Activated gamma-delta T cell treated with anti-CD3 and anti-CD28 coated beads, Interleukin-2, amount 50 U/mL, for 16 hours (primary cell): ENCODE measurements around the gene ALK.

ENCODE experiments used
- DNase-seq: peaks from one replicate; pipeline ENCODE4 v3.0.0-alpha.2; 2020; ENCODE audit warnings: low read depth

ALK gene

DNA sequence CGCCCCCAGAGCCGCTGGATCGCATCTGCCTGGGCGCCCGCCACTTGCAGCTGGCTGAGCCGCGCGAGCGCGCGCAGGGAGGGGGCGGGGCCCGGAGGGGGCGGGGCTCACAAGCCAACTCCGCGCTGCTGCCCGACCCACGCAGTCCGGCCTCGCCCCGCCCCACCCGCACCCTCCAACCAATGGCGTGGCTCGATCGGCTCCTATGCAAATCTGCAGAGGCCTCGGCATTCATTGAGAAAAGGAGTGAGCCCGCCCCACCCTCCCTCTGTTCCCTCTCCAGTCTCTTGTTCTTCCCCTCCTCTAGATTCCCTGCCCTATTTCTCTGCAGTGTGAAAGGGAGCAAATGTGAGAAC lies at the start of gene ALK:
TSS of gene ALK (minus strand) at position 27 of the 356 bp plus-strand sequence. CDS start 927 bp downstream, outside the sequence.
- peak; percentile 12 for DNase-seq

DNA sequence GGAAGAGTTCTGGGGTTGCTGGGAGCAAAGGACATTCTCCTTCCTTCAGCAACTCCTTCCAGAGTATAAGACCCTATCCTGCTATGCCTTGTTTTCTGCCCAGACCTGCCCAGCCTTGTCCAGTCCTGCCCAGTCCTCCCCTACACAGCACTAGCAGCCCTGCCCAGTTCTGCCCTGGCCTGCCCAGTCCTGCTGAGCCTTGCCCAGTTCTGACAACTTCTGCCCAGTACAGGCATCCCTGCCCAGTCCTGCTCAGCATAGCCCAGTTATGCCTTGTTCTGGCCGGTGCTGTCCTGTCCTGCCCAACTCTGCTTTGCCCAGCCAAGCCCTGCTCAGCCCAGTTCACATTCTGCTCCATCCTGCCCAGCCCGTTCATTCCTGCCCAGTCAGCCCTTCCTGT lies 44.9 kb upstream of the ALK start:
- DNase-seq, result no peak

DNA sequence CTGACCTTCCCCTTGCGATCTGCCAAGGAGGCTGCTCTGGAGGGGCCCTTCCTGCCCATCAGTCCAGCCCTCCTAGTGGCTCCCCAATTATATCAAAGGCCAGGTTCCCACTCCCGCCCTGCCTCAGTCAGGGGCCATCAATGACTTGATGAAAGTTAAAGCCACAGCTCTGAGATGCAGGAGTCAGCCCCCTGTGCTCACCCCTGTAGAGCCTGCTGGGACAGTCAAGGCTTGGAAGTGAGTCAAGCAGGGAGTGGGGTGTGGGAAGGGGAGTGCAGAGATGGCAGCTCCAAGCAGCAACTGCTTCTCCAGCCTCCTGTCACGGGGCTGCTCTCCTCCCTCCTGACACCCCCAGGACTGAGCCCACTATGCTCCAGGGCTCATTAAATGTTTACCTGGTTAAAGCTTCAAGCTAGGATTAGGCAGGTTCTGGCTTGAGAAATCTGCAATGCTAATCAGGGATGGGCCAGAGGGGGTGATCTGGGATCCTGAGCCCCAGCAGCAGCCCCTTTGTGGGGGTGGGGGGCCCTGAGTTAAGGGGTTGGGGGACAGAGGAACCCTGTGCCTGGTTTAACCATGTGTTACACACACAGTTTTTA lies 42.7 kb upstream of the ALK start:
- no peak for DNase-seq

DNA sequence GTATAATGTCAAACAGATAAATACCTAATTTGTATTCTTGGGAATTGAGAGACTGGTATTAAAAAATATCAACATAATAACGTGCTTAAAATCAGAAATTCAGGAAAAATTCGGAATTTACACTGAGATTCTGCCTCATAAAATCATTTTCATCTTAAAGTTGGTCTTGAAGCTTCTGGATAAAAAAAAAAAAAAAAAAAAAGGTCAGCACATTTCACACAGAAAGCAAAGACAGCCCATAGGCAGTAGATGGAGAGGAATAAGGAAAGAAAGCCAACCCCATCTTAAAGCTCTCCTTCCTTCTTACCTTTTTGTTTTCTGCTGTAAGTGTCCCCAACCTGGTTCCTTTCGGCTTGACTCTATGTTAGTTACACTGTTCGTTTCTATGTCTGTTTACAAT lies 41.5 kb upstream of the ALK start:
- no peak for DNase-seq

DNA sequence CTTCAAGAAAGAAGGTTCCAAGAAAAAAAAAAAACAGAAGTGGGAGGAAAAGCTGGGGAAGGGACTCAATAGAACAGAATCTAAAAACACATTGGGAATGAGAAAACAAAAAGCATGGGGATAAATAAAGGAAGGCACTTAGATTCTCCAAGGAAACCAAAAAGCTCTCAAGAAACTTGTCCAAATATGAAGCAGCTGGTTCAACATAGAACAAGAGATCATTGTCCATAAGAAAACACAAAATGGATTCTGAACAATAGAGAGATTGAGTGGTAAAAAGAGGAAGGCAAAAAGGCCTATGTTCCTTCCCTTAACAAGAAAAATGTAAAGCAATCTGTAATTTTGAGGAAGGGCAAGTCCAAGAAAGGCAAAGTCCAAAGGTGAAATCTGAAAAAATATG lies 32.9 kb upstream of the ALK start:
- no peak for DNase-seq

DNA sequence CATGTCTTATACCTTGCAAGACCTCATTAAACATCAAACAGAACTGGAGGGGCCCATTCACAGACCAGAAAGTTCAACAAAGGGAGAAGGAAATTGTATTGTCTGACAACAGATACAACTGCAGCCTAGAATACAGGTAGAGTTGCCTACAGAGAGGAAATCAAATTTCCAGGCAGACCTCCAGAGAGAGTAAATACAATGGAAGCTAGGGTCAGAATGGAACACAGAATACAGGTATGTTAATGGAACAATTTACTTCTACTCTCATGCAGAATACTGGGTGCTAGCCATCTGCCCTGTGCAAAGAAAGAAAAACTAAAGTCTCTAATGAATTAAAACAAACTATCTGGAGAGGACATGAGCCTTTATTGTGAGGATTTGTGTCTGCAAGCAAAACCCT lies 31.6 kb upstream of the ALK start:
- no peak for DNase-seq

DNA sequence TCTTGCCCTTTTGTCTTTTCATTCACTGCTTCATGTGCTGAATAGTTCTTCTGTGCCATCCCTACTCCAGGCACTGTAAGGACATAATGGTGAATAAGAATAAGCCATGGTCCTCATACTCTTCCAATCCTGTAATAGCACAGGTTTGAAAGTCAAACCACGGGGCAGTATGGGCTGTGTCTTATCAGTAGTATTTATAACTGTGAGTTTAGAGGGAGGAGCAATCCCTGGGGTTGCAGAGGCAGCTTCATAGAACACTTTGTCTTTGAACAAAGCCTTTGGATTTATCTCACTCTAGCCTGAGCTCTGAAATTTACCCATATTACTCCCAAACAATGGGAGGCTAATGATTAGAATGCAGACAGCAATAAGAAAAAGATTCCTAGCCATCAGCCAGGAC lies 30.2 kb upstream of the ALK start:
- DNase-seq, result no peak

DNA sequence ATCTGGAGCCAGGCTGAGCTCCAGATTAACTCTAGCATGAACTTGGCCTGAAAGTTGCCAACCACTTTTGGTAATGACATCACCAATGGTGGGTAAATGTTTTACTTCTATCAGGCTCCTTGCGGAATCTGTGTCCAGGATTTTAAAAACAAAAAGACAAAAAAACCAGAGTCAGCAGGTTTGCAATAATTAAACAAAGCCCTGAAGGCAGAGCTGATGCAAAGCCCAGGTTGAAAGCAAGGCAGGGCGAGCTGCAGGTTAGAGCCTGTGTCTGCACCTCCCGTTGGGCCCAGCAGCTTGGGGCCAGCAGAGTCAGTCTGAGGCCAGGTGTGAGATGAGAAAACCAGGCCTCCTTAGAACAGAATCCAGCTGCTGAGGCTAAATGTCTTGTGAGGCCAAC lies 29.1 kb upstream of the ALK start:
- DNase-seq, result no peak

DNA sequence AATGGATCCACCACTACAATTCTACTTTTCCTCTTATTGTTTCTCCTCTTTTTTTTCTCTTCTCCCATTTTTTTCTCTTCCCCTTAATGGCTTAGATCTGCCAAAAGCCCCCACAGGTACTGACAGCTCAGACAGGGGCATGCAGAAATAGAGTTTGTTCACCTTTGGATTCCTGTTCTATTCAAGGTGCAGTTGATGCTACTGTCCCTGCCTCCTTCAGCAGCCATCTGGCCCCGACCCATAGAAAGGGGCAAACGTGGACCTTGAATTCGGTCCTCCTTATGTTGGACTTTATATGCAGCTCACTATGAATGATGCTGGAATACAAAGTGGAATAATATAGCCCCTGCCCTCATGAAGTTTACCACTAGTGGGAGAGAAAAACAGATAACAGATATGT lies 27.7 kb upstream of the ALK start:
- no peak for DNase-seq

DNA sequence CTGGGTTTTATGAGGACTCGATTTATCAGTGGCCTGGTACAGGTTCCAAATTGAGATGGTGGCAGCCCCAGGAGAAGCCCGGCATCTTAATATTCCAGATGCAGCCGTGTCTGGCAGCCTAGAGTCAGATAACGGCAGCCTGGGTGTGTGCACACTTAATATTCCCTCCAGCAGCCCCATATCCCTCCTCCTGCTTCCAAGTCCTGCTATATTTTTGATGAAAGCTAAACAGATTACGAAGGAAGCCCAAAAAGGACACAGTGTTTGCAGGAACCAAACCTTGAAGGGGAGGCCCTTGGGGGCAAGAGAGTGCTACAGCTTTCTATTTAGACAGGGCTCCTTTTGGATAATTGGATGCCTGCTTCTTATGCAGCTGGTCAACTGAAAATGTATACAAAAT lies 25.1 kb upstream of the ALK start:
- DNase-seq, result no peak

DNA sequence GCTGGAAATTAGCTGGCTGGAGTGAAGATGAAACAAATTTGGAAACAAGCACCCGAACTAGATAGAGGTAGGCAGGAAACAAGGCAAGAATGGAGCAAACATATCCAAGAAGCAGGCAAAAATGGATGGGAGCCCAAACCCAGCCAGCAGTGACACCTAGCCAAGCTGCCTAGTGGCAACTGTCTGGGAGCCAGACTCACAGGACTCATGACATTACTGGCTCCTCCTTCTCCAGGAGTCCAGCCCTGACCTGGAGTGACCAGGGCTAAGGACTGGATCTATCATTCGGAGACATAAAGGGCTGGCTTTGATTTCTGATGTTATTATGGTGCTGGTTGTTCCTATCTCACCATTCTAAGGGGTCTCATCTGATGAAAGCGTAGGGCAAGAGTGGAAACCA lies 21.3 kb upstream of the ALK start:
- no peak for DNase-seq

DNA sequence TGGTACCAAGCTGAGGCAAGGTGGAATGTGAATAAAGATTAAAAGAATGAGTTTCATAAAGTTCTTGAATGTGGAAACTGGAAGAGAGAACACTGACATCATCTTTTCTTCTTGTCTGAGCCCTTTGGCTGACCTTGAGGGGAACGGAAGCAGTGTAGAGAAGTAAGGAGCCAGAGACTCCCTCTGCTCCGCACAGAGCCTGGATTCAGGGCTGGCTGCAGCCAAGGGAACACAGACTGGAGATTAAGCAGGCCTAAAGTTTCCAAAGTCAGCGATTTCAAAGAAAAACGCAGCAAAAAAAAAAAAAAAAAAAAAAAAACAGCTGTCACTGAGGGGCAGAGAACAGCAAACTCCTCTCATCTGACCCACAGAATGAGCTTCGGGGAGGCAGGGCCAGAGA lies 19.3 kb upstream of the ALK start:
- DNase-seq, result no peak

DNA sequence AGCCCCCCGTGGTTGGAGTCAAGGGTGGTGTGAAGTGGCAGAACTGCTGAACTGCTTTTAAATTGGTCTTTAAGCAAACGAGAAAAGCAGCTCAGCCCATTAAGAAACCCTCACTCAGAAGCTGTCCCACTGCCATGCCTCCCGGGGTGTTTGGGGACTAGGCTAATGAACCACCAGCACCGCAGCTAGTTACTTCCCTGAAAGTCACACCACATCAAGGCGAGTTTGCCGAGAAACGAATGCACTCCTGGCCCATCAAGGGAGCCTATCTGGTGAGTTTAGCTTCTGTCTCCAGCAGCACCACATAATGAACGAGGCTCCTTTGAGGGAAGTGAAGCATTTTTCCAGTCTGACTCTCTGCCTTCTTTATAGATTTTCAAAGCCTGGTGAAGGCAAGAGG lies 14.6 kb upstream of the ALK start:
- DNase-seq, result no peak

DNA sequence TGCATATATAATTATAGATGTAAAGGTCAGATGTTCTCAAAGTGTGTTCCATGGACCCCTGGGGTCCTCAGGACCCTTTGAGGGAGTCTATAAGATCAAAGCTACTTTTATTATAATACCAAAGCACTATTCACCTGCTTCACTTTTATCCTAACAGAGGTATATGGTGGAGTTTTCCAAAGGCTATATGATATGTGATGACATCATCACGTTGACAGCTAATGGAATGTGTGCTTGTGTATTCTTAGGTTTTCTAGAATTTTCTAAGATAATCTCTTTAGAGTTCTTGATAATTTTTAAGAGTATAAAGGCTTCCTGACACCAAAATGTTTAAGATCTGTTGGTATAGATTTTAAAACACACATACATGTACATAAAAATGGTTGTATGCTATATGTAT lies 10.4 kb upstream of the ALK start:
- no peak for DNase-seq

DNA sequence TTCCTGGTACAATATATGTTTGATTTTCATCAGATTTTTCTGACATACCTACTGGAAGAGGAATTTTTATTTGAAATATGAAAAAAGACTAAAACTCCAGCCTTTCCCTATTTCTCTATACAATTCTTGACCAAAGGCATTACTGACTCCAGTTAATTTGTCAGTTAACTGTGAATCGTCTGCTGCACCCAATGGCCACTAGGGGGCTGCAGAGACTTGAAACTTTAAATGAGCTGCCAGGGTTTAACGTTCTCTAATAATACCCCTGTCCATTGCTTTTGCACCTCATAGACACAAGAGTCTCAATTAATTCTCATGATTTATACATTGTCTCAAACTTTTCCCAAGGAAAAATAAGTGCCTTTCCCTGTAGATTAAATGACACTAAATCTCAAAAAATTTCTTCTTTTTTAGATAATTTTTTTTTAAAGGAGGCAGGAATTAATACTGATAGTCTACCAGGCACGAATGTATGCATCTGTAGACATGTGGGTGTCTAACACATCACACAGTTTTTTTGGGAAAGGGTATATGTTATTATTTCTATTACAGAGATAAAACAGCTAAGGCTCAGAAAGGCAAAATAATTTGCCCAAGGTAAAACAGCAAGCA lies 1.8 kb upstream of the ALK start:
- DNase-seq, result peak; percentile 24

DNA sequence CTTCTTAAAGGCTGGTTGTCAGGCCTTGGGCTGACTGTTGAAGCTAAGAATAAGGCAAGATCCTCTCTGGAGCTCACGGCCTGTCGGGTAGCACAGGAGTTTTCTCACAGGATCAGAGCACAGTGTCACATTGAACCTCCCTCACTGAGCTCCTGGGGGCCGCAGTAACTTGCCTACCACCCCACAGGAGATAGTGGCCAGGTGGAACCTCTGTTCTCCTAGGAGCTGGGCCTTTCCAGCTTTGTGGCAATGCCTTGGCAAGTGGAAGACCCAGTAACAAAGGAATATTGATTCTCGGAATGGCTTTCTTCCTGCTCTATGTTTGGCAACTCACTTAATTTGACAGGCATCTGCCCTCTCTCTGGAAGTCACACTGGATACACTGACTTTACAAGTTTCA lies 1.2 kb upstream of the ALK start:
- no peak for DNase-seq

DNA sequence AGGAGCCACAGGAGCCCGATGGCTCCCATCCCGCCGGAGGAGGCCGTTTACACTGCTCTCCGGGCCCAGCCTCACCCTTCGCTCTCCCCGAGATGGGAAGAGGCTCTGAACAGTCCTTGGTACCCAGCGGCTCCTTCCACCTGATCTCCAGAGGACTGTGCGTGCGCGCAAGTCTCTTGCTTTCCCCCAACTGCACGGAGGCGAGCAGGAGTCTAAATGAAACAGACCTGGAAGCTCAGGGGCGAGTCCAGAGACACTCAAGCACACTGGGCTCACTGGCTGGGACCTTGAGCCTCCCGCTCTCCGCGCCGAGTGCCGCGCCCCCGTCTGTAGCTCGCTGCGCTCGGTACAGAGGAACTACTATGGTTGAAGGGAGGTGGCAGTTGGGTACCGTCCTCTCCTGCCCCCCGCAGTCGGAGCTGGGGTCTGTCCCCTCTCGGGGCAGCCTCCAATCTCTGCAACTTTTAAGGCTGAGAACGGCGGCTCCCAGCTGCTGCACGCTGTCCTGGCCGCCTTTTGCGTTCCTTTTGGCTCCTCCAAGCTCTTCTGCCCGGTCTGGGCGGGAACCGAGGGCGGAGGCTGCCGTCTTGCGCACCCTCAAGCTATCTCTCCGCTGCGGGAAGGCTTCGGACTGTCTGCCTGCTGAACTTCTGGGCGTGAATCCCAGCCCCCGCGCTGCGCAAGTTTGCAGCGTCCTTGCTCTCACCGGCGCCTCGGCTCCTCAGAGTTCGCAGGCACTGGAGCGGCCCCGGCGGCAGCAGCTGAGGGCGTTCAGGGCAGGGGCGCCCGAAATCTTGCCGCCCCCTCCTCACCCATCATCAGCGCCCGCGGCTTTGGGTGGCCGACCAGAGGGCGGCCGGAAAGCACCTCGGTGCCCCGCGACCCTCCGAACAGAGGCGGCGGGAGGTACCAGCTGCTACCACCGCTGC lies 491 bp downstream of the ALK start:
- no peak for DNase-seq

DNA sequence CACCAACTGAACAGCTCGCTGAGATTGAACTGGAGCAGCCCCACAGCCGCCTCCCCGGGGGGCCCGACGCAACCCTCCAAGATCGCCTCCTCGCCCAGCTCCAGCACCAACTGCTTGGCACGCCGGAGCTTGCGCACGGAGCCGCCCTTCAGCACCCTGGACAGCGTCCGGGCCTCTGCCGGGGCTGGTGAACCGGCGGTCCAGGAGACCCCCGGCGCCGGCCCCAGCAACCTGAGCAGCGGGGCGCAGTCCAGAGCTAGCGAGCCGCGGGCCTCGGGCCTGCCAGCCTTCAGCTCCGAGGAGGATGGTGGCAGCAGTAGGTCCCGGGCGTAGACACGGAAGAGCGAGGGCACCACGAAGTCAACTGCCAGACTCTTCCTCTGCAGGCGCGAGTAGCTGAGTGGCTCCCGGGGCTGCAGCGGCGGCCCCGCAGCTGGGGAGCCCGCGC lies 1.2 kb downstream of the ALK start:
- peak; percentile 2 for DNase-seq

DNA sequence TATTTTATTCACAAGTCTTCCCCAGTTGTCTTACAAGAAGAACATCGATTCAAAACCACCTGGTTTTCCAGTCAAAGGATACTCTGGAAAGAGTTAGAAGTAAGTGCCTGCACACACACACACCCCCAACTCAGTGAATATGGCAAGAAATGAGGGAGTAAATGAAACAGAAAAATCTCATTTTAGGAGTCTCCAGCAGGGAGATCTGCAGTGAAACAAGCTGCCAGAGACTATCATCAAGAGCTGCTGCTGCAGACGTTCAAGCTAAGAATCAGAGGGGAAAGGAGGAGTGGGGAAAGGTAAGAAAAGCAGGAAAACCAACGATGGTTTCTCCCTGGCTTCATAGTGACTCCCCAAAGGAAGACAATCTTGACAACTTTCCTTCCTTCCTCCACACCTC lies 2.4 kb downstream of the ALK start:
- no peak for DNase-seq

DNA sequence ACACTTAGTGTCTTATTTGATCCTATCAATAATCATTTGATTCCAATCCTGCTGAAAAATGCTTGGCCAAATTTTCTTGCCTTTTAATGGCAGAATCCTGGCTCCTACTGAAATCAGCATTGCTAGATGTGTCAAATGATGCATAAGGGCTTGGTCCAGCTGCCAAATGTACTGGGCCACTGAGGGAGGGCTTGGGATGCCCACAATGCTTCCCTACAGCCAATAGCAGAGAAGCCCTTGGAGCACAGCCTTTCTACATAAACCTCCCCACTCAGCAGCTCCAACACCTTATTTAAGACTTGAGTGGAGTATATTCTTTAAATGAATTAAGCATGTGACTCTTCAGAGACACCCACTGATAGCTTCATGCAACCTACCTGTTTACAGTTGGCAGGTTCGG lies 3.6 kb downstream of the ALK start:
- no peak for DNase-seq

DNA sequence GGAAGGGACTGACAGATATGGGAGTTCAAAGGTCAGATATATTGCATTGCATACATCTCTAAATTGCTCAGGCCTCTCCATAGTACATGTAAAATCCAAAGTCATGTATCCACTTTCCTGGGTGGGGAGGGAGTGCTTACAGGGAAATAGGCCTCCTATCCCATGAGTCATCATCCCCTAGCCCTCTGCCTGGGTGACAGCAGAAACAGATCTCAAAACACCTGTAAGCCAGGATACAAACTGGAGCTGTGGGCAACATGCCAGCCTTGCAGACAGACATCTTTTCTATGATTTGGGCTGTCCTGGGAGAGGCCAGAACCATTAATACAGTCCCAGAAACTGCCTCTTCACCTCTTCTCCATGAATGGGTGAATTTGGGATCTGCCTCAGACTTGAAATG lies 4.8 kb downstream of the ALK start:
- no peak for DNase-seq

DNA sequence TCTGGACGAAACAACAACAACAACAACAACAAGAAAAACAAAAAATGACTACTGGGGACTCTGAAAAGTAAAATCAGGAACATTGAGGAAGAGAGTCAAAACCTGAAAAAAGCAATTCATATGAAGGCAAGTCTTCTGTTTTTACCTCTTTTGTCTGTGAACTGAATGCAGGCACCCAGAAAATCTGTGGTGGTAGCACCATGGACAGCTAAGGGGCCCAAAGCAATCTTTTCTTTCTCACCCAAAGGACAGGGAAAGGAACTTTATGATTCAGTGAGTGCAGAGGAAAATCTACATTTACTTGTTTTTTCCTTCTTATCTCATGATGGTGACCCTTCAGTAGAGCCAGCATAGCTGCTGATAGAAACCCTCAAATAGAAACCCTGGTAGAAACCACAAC lies 10.4 kb downstream of the ALK start:
- no peak for DNase-seq

DNA sequence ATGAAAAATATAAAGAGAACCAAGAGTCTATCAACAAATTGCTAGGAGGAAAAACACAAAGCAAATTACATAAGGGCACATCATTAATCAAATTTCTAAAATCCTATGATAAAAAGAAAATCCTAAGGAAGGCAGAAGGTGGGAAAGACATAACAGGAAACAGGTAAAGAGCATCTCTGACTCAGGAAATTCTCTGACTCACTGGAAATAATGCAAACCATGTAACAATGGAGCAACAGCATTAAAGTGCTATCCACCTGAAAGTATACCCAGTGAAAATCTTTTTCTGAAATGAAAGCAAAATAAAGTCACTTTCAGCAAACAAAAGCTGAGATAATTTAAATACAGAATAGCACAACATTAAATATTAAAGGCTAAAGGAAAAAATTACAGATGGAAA lies 10.9 kb downstream of the ALK start:
- no peak for DNase-seq
